IMR-90 (cell line): ENCODE results near the gene METTL1. TPM values are rescaled to one million over a fixed set of nuclear protein-coding genes. Genes with fewer than 3 reads are reported as not detected.

ENCODE experiments used
- ATAC-seq: fragments of 200-7000 bp; cut with Tn5 transposase; 2 replicates; pipeline ENCODE4 v1.9.1; 2020; ENCODE audit warnings: low read depth, mild to moderate bottlenecking, moderate library complexity
- BruUV-seq: library from RNA; stranded (reverse); fragments of 400-500 nt; replicated peaks from 2 replicates; lab custom pipeline; 2021; lab: Mats Ljungman, UMichigan
- CTCF ChIA-PET: fragments of 300-600 bp; formaldehyde crosslinking; extraction: SDS; loops from one replicate; lab custom pipeline; 2021; ENCODE audit warnings: antibody characterized with exemption; lab: Yijun Ruan, JAX
- POLR2A ChIA-PET: fragments of 300-600 bp; sonication (Branson Sonifier 250); formaldehyde crosslinking; loops from one replicate; lab custom pipeline; 2022; ENCODE audit warnings: antibody characterized with exemption; ENCODE audit not compliant: unreplicated experiment; lab: Charles Lee
- DNase-seq: peaks from one replicate; pipeline ENCODE4 v3.0.0; 2013
- H2AFZ ChIP-seq: replicated peaks from 2 replicates; pipeline ENCODE3; 2013; ENCODE audit warnings: low read length, mild to moderate bottlenecking; ENCODE audit not compliant: poor library complexity
- H2AK5ac ChIP-seq: 2 replicates; pipeline ENCODE4 v1.6.1; 2013; ENCODE audit warnings: low read depth, low read length, inconsistent platforms
- H2AK9ac ChIP-seq: replicated peaks from 2 replicates; pipeline ENCODE3; 2013; ENCODE audit warnings: mild to moderate bottlenecking, low read depth, low read length, moderate library complexity; ENCODE audit not compliant: poor library complexity
- H2BK120ac ChIP-seq: 2 replicates; pipeline ENCODE4 v1.6.1; 2013; ENCODE audit warnings: low read depth, low read length, inconsistent platforms
- H2BK15ac ChIP-seq: 3 replicates; pipeline ENCODE4 v1.6.1; 2013; ENCODE audit warnings: low read depth, low read length, inconsistent platforms
- H2BK20ac ChIP-seq: 2 replicates; pipeline ENCODE4 v1.6.1; 2013; ENCODE audit warnings: low read depth, mild to moderate bottlenecking, inconsistent platforms, low read length, moderate library complexity
- H2BK5ac ChIP-seq: 2 replicates; pipeline ENCODE4 v1.6.1; 2013; ENCODE audit warnings: mild to moderate bottlenecking, low read depth, low read length, inconsistent platforms; ENCODE audit not compliant: poor library complexity, severe bottlenecking
- H3K14ac ChIP-seq: replicated peaks from 2 replicates; pipeline ENCODE4 v1.6.1; 2013; ENCODE audit warnings: low read depth, low read length, inconsistent platforms
- H3K18ac ChIP-seq: 2 replicates; pipeline ENCODE4 v1.6.1; 2013; ENCODE audit warnings: low read depth, low read length, control low read depth
- H3K23ac ChIP-seq: 2 replicates; pipeline ENCODE4 v1.6.1; 2013; ENCODE audit warnings: low read depth, low read length, inconsistent platforms
- H3K27ac ChIP-seq: 2 replicates; pipeline ENCODE4 v1.5.1; 2013; ENCODE audit warnings: mild to moderate bottlenecking, control low read depth, low read length; ENCODE audit not compliant: insufficient read depth
- H3K27me3 ChIP-seq: 2 replicates; pipeline ENCODE4 v1.6.1; 2013; ENCODE audit warnings: low read length; ENCODE audit not compliant: control insufficient read depth, insufficient read depth
- H3K36me3 ChIP-seq: 2 replicates; pipeline ENCODE4 v1.6.1; 2013; ENCODE audit warnings: low read length, mixed read lengths; ENCODE audit not compliant: control insufficient read depth, insufficient read depth
- H3K4ac ChIP-seq: 2 replicates; pipeline ENCODE4 v1.6.1; 2013; ENCODE audit warnings: low read depth, low read length, inconsistent platforms
- H3K4me1 ChIP-seq: 2 replicates; pipeline ENCODE4 v1.6.1; 2013; ENCODE audit warnings: low read length, mixed read lengths; ENCODE audit not compliant: control insufficient read depth, insufficient read depth
- H3K4me2 ChIP-seq: 2 replicates; pipeline ENCODE4 v1.6.1; 2013; ENCODE audit warnings: low read depth, mild to moderate bottlenecking, control low read depth, low read length, moderate library complexity
- H3K4me3 ChIP-seq: 2 replicates; pipeline ENCODE4 v1.5.1; 2013; ENCODE audit warnings: low read depth, mild to moderate bottlenecking, control low read depth, low read length, moderate library complexity; ENCODE audit not compliant: insufficient read depth
- H3K56ac ChIP-seq: 2 replicates; pipeline ENCODE4 v1.6.1; 2013; ENCODE audit warnings: low read length, inconsistent platforms; ENCODE audit not compliant: insufficient read depth; ENCODE audit errors: extremely low read depth
- H3K79me1 ChIP-seq, 2 experiments: 2 replicates each; pipeline ENCODE4 v1.6.1; 2013; ENCODE audit warnings: low read length in 2 of 2, inconsistent platforms in 1 of 2, low read depth in 1 of 2
- H3K9ac ChIP-seq: 2 replicates; pipeline ENCODE4 v1.6.1; 2013; ENCODE audit warnings: low read depth, low read length, control low read depth
- H3K9me1 ChIP-seq: 2 replicates; pipeline ENCODE4 v1.6.1; 2013; ENCODE audit warnings: low read length, inconsistent platforms; ENCODE audit not compliant: insufficient read depth
- H3K9me3 ChIP-seq: 2 replicates; pipeline ENCODE4 v1.6.1; 2013; ENCODE audit warnings: low read length; ENCODE audit not compliant: control insufficient read depth, insufficient read depth
- H4K20me1 ChIP-seq: 2 replicates; pipeline ENCODE4 v1.6.1; 2013; ENCODE audit warnings: low read length, inconsistent platforms; ENCODE audit not compliant: insufficient read depth
- H4K5ac ChIP-seq: 2 replicates; pipeline ENCODE4 v1.6.1; 2013; ENCODE audit warnings: mild to moderate bottlenecking, low read depth, low read length, control low read depth
- H4K8ac ChIP-seq, 2 experiments: 2 replicates each; pipeline ENCODE4 v1.6.1; 2013; ENCODE audit warnings: low read depth in 2 of 2, low read length in 2 of 2, control low read depth in 1 of 2, inconsistent platforms in 1 of 2
- H4K91ac ChIP-seq: 2 replicates; pipeline ENCODE4 v1.6.1; 2013; ENCODE audit warnings: low read depth, low read length, inconsistent platforms; ENCODE audit not compliant: insufficient read depth
- BHLHE40 ChIP-seq: fragments of 150-350 bp; IDR thresholded peaks from 2 replicates; pipeline ENCODE4 v1.6.1; 2016; ENCODE audit warnings: mild to moderate bottlenecking, low read depth, low read length
- CEBPB ChIP-seq: IDR thresholded peaks from 2 replicates; pipeline ENCODE4 v1.6.1; 2012; ENCODE audit warnings: low read depth, low read length, improper control_type of control experiment
- CHD1 ChIP-seq: IDR thresholded peaks from 2 replicates; pipeline ENCODE4 v1.6.1; 2012; ENCODE audit warnings: low read depth, low read length, improper control_type of control experiment
- FOS ChIP-seq: fragments of 150-350 bp; IDR thresholded peaks from 2 replicates; pipeline ENCODE4 v1.6.1; 2016; ENCODE audit warnings: low read depth, low read length
- MAFK ChIP-seq: IDR thresholded peaks from 2 replicates; pipeline ENCODE4 v1.6.1; 2012; ENCODE audit warnings: low read depth, low read length, improper control_type of control experiment
- MAZ ChIP-seq: IDR thresholded peaks from 2 replicates; pipeline ENCODE4 v1.6.1; 2012; ENCODE audit warnings: low read depth, mild to moderate bottlenecking, low read length, improper control_type of control experiment, moderate library complexity, borderline replicate concordance
- MXI1 ChIP-seq: IDR thresholded peaks from 2 replicates; pipeline ENCODE4 v1.6.1; 2012; ENCODE audit warnings: low read depth, mild to moderate bottlenecking, low read length, moderate library complexity, borderline replicate concordance
- NFE2L2 ChIP-seq: fragments of 150-350 bp; IDR thresholded peaks from 2 replicates; pipeline ENCODE4 v1.6.1; 2016; ENCODE audit warnings: low read depth, mild to moderate bottlenecking, low read length
- POLR2A ChIP-seq: IDR thresholded peaks from 2 replicates; pipeline ENCODE4 v1.6.1; 2012; ENCODE audit warnings: mild to moderate bottlenecking, low read depth, low read length
- RAD21 ChIP-seq: IDR thresholded peaks from 2 replicates; pipeline ENCODE4 v1.6.1; 2012; ENCODE audit warnings: low read length, improper control_type of control experiment
- RCOR1 ChIP-seq: IDR thresholded peaks from 2 replicates; pipeline ENCODE4 v1.6.1; 2012; ENCODE audit warnings: mild to moderate bottlenecking, low read length, improper control_type of control experiment; ENCODE audit not compliant: insufficient replicate concordance
- RFX5 ChIP-seq: IDR thresholded peaks from 2 replicates; pipeline ENCODE4 v1.8.0; 2012; ENCODE audit warnings: low read depth, mild to moderate bottlenecking, low read length, moderate library complexity
- SMC3 ChIP-seq: fragments of 150-350 bp; IDR thresholded peaks from 2 replicates; pipeline ENCODE4 v1.6.1; 2016; ENCODE audit warnings: low read depth, mild to moderate bottlenecking, antibody characterized with exemption, low read length, moderate library complexity
- USF2 ChIP-seq: fragments of 150-350 bp; IDR thresholded peaks from 2 replicates; pipeline ENCODE4 v1.6.1; 2017; ENCODE audit warnings: mild to moderate bottlenecking, antibody characterized with exemption, low read length, low read depth
- WGBS, 2 experiments: methylation state at CpG; one replicate each; pipeline versions ENCODE4 v1.1.5 to v1.1.7; 2013; ENCODE audit warnings: missing lambda C conversion rate in 2 of 2; ENCODE audit not compliant: insufficient read length in 1 of 2; ENCODE audit errors: extremely low coverage in 2 of 2; 5-methylcytosine and 5-hydroxymethylcytosine counted together
- dilution Hi-C: fragments of 300-500 bp; cut with HindIII; formaldehyde crosslinking; loops from one replicate; pipeline ENCODE4 v1.14.3; 2018; ENCODE audit warnings: low sequenced_read_pairs; ENCODE audit not compliant: unreplicated experiment
- in situ Hi-C: fragments of 300-500 bp; cut with MboI; formaldehyde crosslinking; loops from 3 replicates; pipeline ENCODE4 v1.14.3; 2019; ENCODE audit warnings: low sequenced_read_pairs, inconsistent platforms, mixed read lengths
- intact Hi-C: fragments of 100-400 bp; cut with micrococcal nuclease; formaldehyde crosslinking; loops from 2 replicates; pipeline ENCODE4 v1.10.0; 2022
- polyA plus RNA-seq, 3 experiments: library from polyadenylated mRNA; depleted of rRNA; stranded (reverse); fragments of >200 nt; gene quantifications; 2 replicates each; pipeline ENCODE4 v1.2.3, GENCODE V29; 2012; ENCODE audit warnings: low replicate concordance in 1 of 3
- total RNA-seq: library from RNA; depleted of rRNA; stranded (reverse); fragments of >200 nt; gene quantifications from 2 replicates; pipeline ENCODE4 v1.2.3, GENCODE V29; 2012
- TF ChIP-seq, protein P1 (sequence below): fragments of 150-350 bp; IDR thresholded peaks from 2 replicates; pipeline ENCODE4 v1.6.1; 2016; ENCODE audit warnings: low read depth, mild to moderate bottlenecking, low read length, moderate library complexity, borderline replicate concordance

The METTL1 gene
- total and polyA plus RNA-seq, 2 of the 4 experiments (the other 2 are of a cell fraction) = 12.4 to 27.5 TPM

GRCh38 chr12:57719777-57720605 is 51.9 kb downstream of the METTL1 start:
- Histone ChIP-seq H3K4me2 (no peak overlapping the region), H3K27ac (no peak overlapping the region), H3K23ac (no peak overlapping the region), H2BK120ac (no peak overlapping the region), H4K5ac (no peak overlapping the region), H2BK20ac (no peak overlapping the region), H2AK9ac (peak overlapping the region; percentile 23), H4K20me1 (no peaks in the 10 kb centered on the region), H3K14ac (no peak overlapping the region), H3K56ac (no peak overlapping the region), H2AFZ (no peak overlapping the region), H3K27me3 (no peaks in the 10 kb centered on the region; the same call in 1 of the 2 replicates), H3K4me1 (no peaks in the 10 kb centered on the region), H3K4ac (no peak overlapping the region), H4K8ac (no peak overlapping the region), H3K9me1 (peaks cover 3% of the 10 kb centered on the region; the same call in 1 of the 2 replicates), H3K36me3 (peaks cover 49% of the 10 kb centered on the region), H3K18ac (no peak overlapping the region), H3K9me3 (no peaks in the 10 kb centered on the region), H2BK15ac (no peak overlapping the region), H3K4me3 (no peak overlapping the region), H3K9ac (no peak overlapping the region), H3K79me1 (no peaks in the 10 kb centered on the region), H2BK5ac (no peak overlapping the region), H4K91ac (no peak overlapping the region), H2AK5ac (no peak overlapping the region)
- CTCF ChIA-PET = no interaction called here
- 94% methylated on average over 5 of the region's 20 CpGs; no CpG with 5 or more reads in 1 of the 2 experiments for WGBS, 2 experiments
- no peak for DNase-seq
- intact Hi-C loops (no loop called here), in situ Hi-C loops (no loop called here), dilution Hi-C loops (no loop called here)
- ATAC-seq = no peak
- BruUV-seq = no TSS peak
- POLR2A ChIA-PET = no interaction called here
- TF ChIP-seq RFX5 = no peak
- TF ChIP-seq, protein P1, sequence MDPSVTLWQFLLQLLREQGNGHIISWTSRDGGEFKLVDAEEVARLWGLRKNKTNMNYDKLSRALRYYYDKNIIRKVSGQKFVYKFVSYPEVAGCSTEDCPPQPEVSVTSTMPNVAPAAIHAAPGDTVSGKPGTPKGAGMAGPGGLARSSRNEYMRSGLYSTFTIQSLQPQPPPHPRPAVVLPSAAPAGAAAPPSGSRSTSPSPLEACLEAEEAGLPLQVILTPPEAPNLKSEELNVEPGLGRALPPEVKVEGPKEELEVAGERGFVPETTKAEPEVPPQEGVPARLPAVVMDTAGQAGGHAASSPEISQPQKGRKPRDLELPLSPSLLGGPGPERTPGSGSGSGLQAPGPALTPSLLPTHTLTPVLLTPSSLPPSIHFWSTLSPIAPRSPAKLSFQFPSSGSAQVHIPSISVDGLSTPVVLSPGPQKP = no peak
- TF ChIP-seq FOS = no peak
- TF ChIP-seq MAFK = no peak
- TF ChIP-seq USF2 = no peak
- TF ChIP-seq BHLHE40 = no peak
- TF ChIP-seq CEBPB = no peak
- TF ChIP-seq SMC3 = no peak
- TF ChIP-seq MXI1 = no peak
- no peak for TF ChIP-seq CHD1
- TF ChIP-seq NFE2L2 = no peak
- no peak for TF ChIP-seq RAD21
- no peak for TF ChIP-seq POLR2A
- TF ChIP-seq RCOR1 = no peak
- no peak for TF ChIP-seq MAZ
